ENCODE data around the gene SLC22A5.

SLC22A5 gene

GRCh38 chr5:132391247-132391646 lies 21.7 kb downstream of the SLC22A5 start:
- no peaks in the 10 kb centered on the region for H3K27me3 ChIP-seq (ENCODE audit: insufficient read depth, low read length, poor library complexity)
- ATAC-seq (ENCODE audit: insufficient read depth, low read depth) (no peak), DNase-seq (no peak)
- no peaks in the 10 kb centered on the region for H3K9me3 ChIP-seq (ENCODE audit: insufficient read depth, low read length, severe bottlenecking)
- H3K79me2 ChIP-seq (ENCODE audit: insufficient read depth, low read length): no peaks in the 10 kb centered on the region
- H3K4me1 ChIP-seq (ENCODE audit: insufficient read depth, low read length): peaks cover 28% of the 10 kb centered on the region
- no peaks in the 10 kb centered on the region for H3K36me3 ChIP-seq (ENCODE audit: insufficient read depth, low read length)
- H3K27ac ChIP-seq (ENCODE audit: low read length): no peak overlapping the region
- no peak overlapping the region for H3K9ac ChIP-seq (ENCODE audit: low read depth, low read length)
- H3K4me3 ChIP-seq (ENCODE audit: low read depth in 1 of 2, low read length in 2 of 2): no peak overlapping the region
- no peak for TF ChIP-seq CTCF (IDR thresholded peaks at IDR 0.05; ENCODE audit: borderline replicate concordance, extremely low read depth, low read length, poor library complexity, severe bottlenecking)
- TF ChIP-seq EZH2 (IDR thresholded peaks at IDR 0.05; ENCODE audit: borderline replicate concordance, low read depth, low read length, severe bottlenecking): no peak
- H3K4me2 ChIP-seq (ENCODE audit: insufficient read depth, low read length): no peak overlapping the region
- H2AFZ ChIP-seq (ENCODE audit: low read depth, low read length): no peak overlapping the region
- H4K20me1 ChIP-seq (ENCODE audit: insufficient read depth, low read length): no peaks in the 10 kb centered on the region

DNA sequence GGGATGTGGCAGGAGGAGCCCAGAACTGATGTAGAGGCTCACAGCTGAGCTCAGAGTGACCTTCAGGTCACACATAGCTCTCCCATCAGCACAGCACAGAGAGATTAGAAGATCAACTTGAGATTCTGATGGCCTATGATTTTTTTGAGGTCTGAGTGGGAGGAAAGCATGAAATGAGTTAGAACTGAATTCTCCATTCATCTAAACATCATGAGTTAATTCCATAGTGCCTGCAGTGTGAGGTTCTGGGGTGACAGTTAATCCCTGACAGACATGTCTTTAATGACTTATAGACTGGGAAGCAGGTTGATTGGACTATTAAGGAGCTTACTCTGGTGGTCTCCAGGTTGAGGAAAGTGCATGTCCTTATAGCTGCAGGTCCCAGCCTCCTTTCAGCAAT lies 22.4 kb downstream of the SLC22A5 start:
- Histone ChIP-seq H3K36me3 (ENCODE audit: insufficient read depth, low read length) (no peaks in the 10 kb centered on the region), H4K20me1 (ENCODE audit: insufficient read depth, low read length) (no peaks in the 10 kb centered on the region), H2AFZ (ENCODE audit: low read depth, low read length) (no peak overlapping the region), H3K4me1 (ENCODE audit: insufficient read depth, low read length) (peaks cover 28% of the 10 kb centered on the region), H3K9ac (ENCODE audit: low read depth, low read length) (no peak overlapping the region), H3K27me3 (ENCODE audit: insufficient read depth, low read length, poor library complexity) (no peaks in the 10 kb centered on the region), H3K4me3 (ENCODE audit: low read depth in 1 of 2, low read length in 2 of 2) (no peak overlapping the region), H3K9me3 (ENCODE audit: insufficient read depth, low read length, severe bottlenecking) (no peaks in the 10 kb centered on the region), H3K79me2 (ENCODE audit: insufficient read depth, low read length) (no peaks in the 10 kb centered on the region), H3K27ac (ENCODE audit: low read length) (no peak overlapping the region), H3K4me2 (ENCODE audit: insufficient read depth, low read length) (no peak overlapping the region)
- DNase-seq (no peak), ATAC-seq (ENCODE audit: insufficient read depth, low read depth) (no peak)
- TF ChIP-seq CTCF (IDR thresholded peaks at IDR 0.05; ENCODE audit: borderline replicate concordance, extremely low read depth, low read length, poor library complexity, severe bottlenecking) (no peak), EZH2 (IDR thresholded peaks at IDR 0.05; ENCODE audit: borderline replicate concordance, low read depth, low read length, severe bottlenecking) (no peak)

DNA sequence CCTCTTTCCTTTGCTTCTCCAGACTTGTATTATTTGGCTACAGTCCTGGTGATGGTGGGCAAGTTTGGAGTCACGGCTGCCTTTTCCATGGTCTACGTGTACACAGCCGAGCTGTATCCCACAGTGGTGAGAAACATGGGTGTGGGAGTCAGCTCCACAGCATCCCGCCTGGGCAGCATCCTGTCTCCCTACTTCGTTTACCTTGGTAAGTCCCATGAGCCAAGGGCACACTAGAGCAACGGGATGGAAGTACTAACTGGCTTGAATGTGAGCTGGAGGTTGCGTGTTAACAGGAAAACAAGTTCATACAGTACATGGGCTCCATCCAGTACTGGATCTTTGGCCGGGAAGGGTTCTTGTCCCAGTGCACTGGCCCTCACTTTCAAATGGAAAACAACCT lies 22.9 kb downstream of the SLC22A5 start:
- H3K4me2 ChIP-seq (ENCODE audit: insufficient read depth, low read length): no peak overlapping the region
- H3K36me3 ChIP-seq (ENCODE audit: insufficient read depth, low read length): no peaks in the 10 kb centered on the region
- H3K79me2 ChIP-seq (ENCODE audit: insufficient read depth, low read length): no peaks in the 10 kb centered on the region
- H3K4me1 ChIP-seq (ENCODE audit: insufficient read depth, low read length): peaks cover 28% of the 10 kb centered on the region
- no peak overlapping the region for H3K27ac ChIP-seq (ENCODE audit: low read length)
- no peaks in the 10 kb centered on the region for H3K27me3 ChIP-seq (ENCODE audit: insufficient read depth, low read length, poor library complexity)
- H3K9ac ChIP-seq (ENCODE audit: low read depth, low read length): no peak overlapping the region
- DNase-seq (no peak), ATAC-seq (ENCODE audit: insufficient read depth, low read depth) (no peak)
- TF ChIP-seq EZH2 (IDR thresholded peaks at IDR 0.05; ENCODE audit: borderline replicate concordance, low read depth, low read length, severe bottlenecking): no peak
- no peak for TF ChIP-seq CTCF (IDR thresholded peaks at IDR 0.05; ENCODE audit: borderline replicate concordance, extremely low read depth, low read length, poor library complexity, severe bottlenecking)
- no peaks in the 10 kb centered on the region for H3K9me3 ChIP-seq (ENCODE audit: insufficient read depth, low read length, severe bottlenecking)
- H2AFZ ChIP-seq (ENCODE audit: low read depth, low read length): no peak overlapping the region
- H4K20me1 ChIP-seq (ENCODE audit: insufficient read depth, low read length): no peaks in the 10 kb centered on the region
- H3K4me3 ChIP-seq (ENCODE audit: low read depth in 1 of 2, low read length in 2 of 2): no peak overlapping the region
